ENCODE measurements around the gene GPR160. TPM values are rescaled to one million over a fixed set of nuclear protein-coding genes. Genes with fewer than 3 reads are reported as not detected.

Gene GPR160
- total RNA-seq, 1 experiment from 2014 or later, result 15.4 TPM

Other genes with a start within 250 kb of the GPR160 start
- 0.15 TPM in 1 of 2 replicates, not detected in the other for gene LRRIQ4, start 225.1 kb upstream of the GPR160 start, total RNA-seq (2014; rRNA removed; shearing (Covaris generic))
- 4.2 and 8.5 TPM in 2 replicates for gene LRRC34, start 225.1 kb upstream of the GPR160 start, total RNA-seq (2014; rRNA removed; shearing (Covaris generic))
- gene LRRC31, start 168.1 kb upstream of the GPR160 start, total RNA-seq (2014; rRNA removed; shearing (Covaris generic)), result not detected in 2 replicates
- not detected in 2 replicates for gene SAMD7, start 126.4 kb upstream of the GPR160 start, total RNA-seq (2014; rRNA removed; shearing (Covaris generic))
- gene SEC62, start 71.2 kb upstream of the GPR160 start, total RNA-seq (2014; rRNA removed; shearing (Covaris generic)), result 11.9 and 15.7 TPM in 2 replicates
- 8.2 and 10.2 TPM in 2 replicates for gene PHC3, start 143.7 kb downstream of the GPR160 start, total RNA-seq (2014; rRNA removed; shearing (Covaris generic))
- 74.5 and 95.6 TPM in 2 replicates for gene PRKCI, start 184.4 kb downstream of the GPR160 start, total RNA-seq (2014; rRNA removed; shearing (Covaris generic))

All from H7 (cell line).